BLaER1 (cell line): ENCODE data around the gene VPS39.

Source experiments
- H3K27ac ChIP-seq: shearing (Covaris generic); formaldehyde crosslinking; 2 replicates; pipeline ENCODE4 v1.8.1; 2022
- H3K27me3 ChIP-seq: shearing (Covaris generic); formaldehyde crosslinking; 2 replicates; pipeline ENCODE4 v1.8.1; 2022
- H3K36me3 ChIP-seq: shearing (Covaris generic); formaldehyde crosslinking; 2 replicates; pipeline ENCODE4 v1.8.1; 2022
- H3K4me1 ChIP-seq: shearing (Covaris generic); formaldehyde crosslinking; 2 replicates; pipeline ENCODE4 v1.8.1; 2022
- H3K4me2 ChIP-seq: shearing (Covaris generic); formaldehyde crosslinking; 2 replicates; pipeline ENCODE4 v1.8.1; 2022
- H3K4me3 ChIP-seq: shearing (Covaris generic); formaldehyde crosslinking; 2 replicates; pipeline ENCODE4 v1.8.1; 2022
- H3K9ac ChIP-seq: shearing (Covaris generic); formaldehyde crosslinking; 2 replicates; pipeline ENCODE4 v1.8.1; 2022
- H3K9me3 ChIP-seq: shearing (Covaris generic); formaldehyde crosslinking; 2 replicates; pipeline ENCODE4 v1.8.1; 2022
- H4K20me1 ChIP-seq: shearing (Covaris generic); formaldehyde crosslinking; 2 replicates; pipeline ENCODE4 v1.8.1; 2022
- Cebpa-rat ChIP-seq: shearing (Covaris generic); IDR thresholded peaks from 2 replicates; pipeline ENCODE4 v1.8.1; 2022

The VPS39 gene

DNA sequence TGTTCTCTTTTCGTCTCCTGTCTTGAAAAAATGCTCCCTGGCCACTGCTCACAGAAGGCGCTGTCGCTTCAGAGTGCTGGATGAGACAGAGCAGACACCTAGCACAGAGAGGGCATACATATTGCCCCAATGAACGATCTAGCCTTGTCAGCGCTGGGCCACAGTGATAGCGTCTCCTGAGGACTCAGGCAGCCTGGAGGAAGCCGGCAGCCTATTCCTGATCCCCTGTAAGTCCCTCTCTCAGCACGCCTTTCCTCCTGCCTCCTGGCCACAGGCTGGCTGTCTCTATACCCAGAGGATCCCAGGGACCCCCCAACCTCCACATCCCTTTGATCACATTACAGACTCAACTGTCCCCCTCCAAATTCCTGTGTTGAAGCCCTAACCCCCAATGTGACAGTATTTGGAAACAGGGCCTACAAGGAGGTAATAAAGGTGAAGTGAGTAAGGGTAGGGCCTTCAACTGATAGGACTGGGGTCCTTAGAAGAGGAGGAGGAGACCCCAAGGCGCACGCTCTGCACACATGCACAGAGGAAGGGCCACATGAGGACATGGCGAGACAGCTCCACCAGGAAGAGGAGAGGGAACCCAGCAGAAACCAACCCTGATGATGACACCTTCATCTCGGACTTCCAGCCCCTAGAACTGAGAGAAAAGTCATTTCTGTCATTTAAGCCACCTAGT lies 59.2 kb downstream of the VPS39 start:
- Histone ChIP-seq H3K36me3 (no peaks in the 10 kb centered on the region), H3K4me2 (no peak overlapping the region), H3K9me3 (no peaks in the 10 kb centered on the region), H3K4me3 (no peak overlapping the region), H3K27ac (no peak overlapping the region), H3K9ac (no peak overlapping the region), H4K20me1 (no peaks in the 10 kb centered on the region), H3K27me3 (no peaks in the 10 kb centered on the region), H3K4me1 (no peaks in the 10 kb centered on the region)
- no peak for TF ChIP-seq Cebpa-rat

DNA sequence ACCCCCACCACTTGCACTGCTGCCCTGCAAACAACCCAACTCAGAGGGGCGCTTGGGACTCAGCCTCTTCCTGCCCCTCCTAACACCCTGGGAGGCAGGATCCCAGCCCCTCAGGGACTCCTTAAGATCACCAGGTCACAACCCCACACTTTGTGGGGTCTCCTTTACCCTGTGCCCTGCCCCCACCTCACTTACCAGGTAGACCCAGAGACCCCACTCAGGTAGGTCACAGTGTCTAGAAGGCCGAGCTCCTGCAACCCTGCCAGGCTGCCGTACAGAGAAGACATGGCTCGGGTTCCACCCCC lies 60.7 kb downstream of the VPS39 start:
- no peaks in the 10 kb centered on the region for H4K20me1 ChIP-seq
- H3K4me3 ChIP-seq = no peak overlapping the region
- no peak overlapping the region for H3K27ac ChIP-seq
- H3K4me2 ChIP-seq = no peak overlapping the region
- H3K36me3 ChIP-seq = no peaks in the 10 kb centered on the region
- no peaks in the 10 kb centered on the region for H3K4me1 ChIP-seq
- H3K9ac ChIP-seq = no peak overlapping the region
- TF ChIP-seq Cebpa-rat = no peak
- H3K27me3 ChIP-seq = no peaks in the 10 kb centered on the region
- no peaks in the 10 kb centered on the region for H3K9me3 ChIP-seq

- no peak overlapping the region for H3K4me2 ChIP-seq
- TF ChIP-seq Cebpa-rat = no peak
- H3K4me1 ChIP-seq = no peaks in the 10 kb centered on the region
- H3K27ac ChIP-seq = no peak overlapping the region
- no peaks in the 10 kb centered on the region for H4K20me1 ChIP-seq
- H3K9me3 ChIP-seq = no peaks in the 10 kb centered on the region
- H3K27me3 ChIP-seq = no peaks in the 10 kb centered on the region
- no peaks in the 10 kb centered on the region for H3K36me3 ChIP-seq
- H3K4me3 ChIP-seq = no peak overlapping the region
- H3K9ac ChIP-seq = no peak overlapping the region
Measured at GRCh38 chr15:42146551-42147430, 61.3 kb downstream of the VPS39 start.

GRCh38 chr15:42145546-42146455 lies 62.3 kb downstream of the VPS39 start:
- Histone ChIP-seq H3K36me3 (no peaks in the 10 kb centered on the region), H3K4me1 (no peaks in the 10 kb centered on the region), H3K27ac (no peak overlapping the region), H3K9me3 (no peaks in the 10 kb centered on the region), H3K27me3 (no peaks in the 10 kb centered on the region), H3K4me3 (no peak overlapping the region), H4K20me1 (no peaks in the 10 kb centered on the region), H3K9ac (no peak overlapping the region), H3K4me2 (no peak overlapping the region)
- no peak for TF ChIP-seq Cebpa-rat

DNA sequence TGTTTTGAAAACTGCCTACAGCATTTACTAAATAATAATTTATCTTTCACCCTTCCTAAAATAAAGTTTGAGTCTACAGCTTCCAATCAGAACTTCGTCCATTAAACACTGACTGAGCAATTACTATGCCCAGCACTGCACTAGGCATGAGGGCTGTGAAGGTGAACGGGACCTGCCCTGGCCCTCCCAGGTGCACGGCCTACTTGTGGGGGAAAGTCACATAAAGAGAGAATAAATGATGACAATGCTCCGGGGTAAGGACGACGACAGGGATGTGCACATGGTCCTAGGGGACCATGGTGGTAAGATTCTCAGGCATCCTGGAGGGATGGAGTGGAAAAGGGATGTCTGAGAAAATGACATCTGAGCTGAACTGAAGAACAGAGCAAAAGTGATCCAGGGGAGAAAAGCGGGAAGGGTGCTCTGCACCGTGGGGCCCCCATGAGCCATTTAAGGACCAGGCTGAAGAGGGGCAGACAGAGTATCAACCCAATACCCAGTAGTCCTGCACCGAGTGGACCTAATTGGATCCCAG lies 63.2 kb downstream of the VPS39 start:
- no peak for TF ChIP-seq Cebpa-rat
- no peaks in the 10 kb centered on the region for H3K4me1 ChIP-seq
- no peaks in the 10 kb centered on the region for H3K27me3 ChIP-seq

DNA sequence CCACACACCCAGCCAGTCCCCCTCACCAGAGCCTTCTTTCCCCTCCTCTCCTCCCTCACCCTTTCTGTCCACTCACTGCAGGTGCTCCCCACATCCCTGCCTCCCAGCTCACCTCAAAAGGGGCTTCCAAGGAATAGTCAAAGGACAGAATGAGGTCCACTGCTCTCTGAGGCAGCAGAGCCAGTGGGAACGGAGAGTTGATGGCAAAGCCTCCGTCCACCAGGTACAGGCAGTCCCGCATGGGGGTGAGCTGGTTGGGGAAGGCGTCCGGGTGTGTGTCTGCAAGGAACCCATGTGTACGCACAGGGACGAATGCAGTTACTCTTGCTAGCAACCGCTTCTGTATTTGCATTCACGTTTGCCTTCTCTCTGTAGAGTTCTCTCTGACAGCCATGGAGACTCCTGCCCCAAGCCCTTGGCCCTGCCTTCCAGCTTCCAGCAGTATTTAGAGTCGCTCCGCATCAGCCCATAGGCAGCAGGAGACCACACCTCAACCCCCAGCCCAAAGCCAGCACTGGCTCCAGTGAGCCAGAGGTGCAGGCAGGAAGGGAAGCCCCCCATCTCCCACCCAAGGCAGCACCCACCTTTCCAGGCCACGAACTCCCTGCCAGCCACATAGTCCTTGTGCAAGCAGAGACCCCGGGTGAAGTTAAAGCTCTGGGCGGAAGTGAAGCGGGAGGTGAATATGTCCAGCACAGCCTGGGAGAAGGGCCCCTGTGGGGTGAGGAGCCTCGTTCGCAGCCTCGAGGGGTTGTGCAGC lies 64.1 kb downstream of the VPS39 start:
- Histone ChIP-seq H3K9ac (no peak overlapping the region), H3K4me3 (no peak overlapping the region), H3K36me3 (no peaks in the 10 kb centered on the region), H3K27me3 (no peaks in the 10 kb centered on the region), H3K4me2 (no peak overlapping the region), H3K9me3 (no peaks in the 10 kb centered on the region), H3K4me1 (no peaks in the 10 kb centered on the region), H3K27ac (no peak overlapping the region), H4K20me1 (no peaks in the 10 kb centered on the region)
- TF ChIP-seq Cebpa-rat = no peak

More for the DNA sequence above, 63.2 kb downstream of the VPS39 start:
- no peak overlapping the region for H3K27ac ChIP-seq
- H3K36me3 ChIP-seq = no peaks in the 10 kb centered on the region
- H3K9ac ChIP-seq = no peak overlapping the region
- no peak overlapping the region for H3K4me3 ChIP-seq
- H3K4me2 ChIP-seq = no peak overlapping the region
- no peaks in the 10 kb centered on the region for H4K20me1 ChIP-seq
- no peaks in the 10 kb centered on the region for H3K9me3 ChIP-seq

- Histone ChIP-seq H3K4me1 (no peaks in the 10 kb centered on the region), H3K27ac (no peak overlapping the region), H3K9me3 (no peaks in the 10 kb centered on the region), H3K36me3 (no peaks in the 10 kb centered on the region), H3K27me3 (no peaks in the 10 kb centered on the region), H3K4me3 (no peak overlapping the region), H3K9ac (no peak overlapping the region), H3K4me2 (no peak overlapping the region), H4K20me1 (no peaks in the 10 kb centered on the region)
- no peak for TF ChIP-seq Cebpa-rat
Measured at GRCh38 chr15:42143356-42143755, 64.7 kb downstream of the VPS39 start.

DNA sequence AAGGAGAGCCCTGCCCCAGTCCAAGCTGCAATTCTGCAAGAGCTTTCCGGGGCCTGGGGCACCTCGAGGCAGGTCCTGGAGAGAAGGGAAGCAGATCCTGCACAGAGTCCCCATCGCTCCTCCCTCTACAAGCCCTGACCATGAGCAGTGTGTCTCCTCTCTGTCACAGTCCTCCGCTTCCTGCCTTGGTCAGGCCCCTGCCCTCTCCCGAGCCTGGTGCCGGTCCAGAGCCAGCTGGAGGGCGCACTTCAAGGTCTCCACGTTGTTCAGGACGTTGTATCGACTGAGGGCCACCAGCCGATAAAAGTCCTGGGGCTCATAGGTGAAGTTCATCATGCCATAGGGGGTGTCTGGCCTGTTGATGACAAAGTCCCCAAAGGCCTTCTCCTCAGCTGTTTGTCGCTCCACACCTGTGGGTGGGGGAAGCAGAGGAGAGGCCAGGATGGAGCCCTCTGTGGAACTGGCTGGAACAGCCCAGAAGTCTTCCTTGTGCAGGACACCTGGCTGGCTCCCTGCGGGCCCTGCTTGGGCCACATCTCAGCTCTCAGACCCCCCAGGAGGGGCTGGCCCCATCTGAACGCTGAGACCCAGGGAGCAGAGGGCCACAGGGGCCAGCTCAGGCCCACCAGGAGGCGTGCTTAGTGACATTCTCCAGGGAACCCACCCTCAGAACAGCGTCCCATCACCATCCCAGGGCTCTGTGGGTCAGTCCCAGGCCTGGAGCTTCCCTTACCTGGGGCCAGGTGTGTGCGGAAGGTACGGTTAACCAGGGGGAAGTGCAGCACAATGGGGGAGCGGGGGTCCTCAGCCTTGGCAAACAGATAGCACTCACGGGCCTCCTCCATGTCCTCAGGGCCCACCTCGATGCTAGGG lies 66.1 kb downstream of the VPS39 start:
- Histone ChIP-seq H3K27me3 (no peaks in the 10 kb centered on the region), H3K27ac (no peak overlapping the region), H4K20me1 (no peaks in the 10 kb centered on the region), H3K4me3 (no peak overlapping the region), H3K9ac (no peak overlapping the region), H3K4me1 (no peaks in the 10 kb centered on the region), H3K36me3 (no peaks in the 10 kb centered on the region), H3K4me2 (no peak overlapping the region), H3K9me3 (no peaks in the 10 kb centered on the region)
- no peak for TF ChIP-seq Cebpa-rat
